HG02885 (cell line): ENCODE results near the gene NOSTRIN.
A peak's percentile ranks its signal among the peaks of the same experiment; 100 is the strongest.
"Not testable (repeated sequence)": the region's sequence is repeated elsewhere in the genome, so short reads cannot be mapped to it uniquely, and the experiment has no call there.

Source experiments
- ATAC-seq: cut with Tn5 transposase; IDR thresholded peaks from one replicate; pipeline ENCODE4 v1.9.1; 2021; ENCODE audit warnings: mild to moderate bottlenecking; ENCODE audit not compliant: unreplicated experiment, poor library complexity

Gene NOSTRIN

GRCh38 chr2:168870824-168871223 lies 68.4 kb downstream of the NOSTRIN start:
- not testable (repeated sequence) for ATAC-seq

GRCh38 chr2:168874368-168875054 lies 72.1 kb downstream of the NOSTRIN start:
- no peak for ATAC-seq

GRCh38 chr2:168882163-168882562 lies 79.7 kb downstream of the NOSTRIN start:
- not testable (repeated sequence) for ATAC-seq

- ATAC-seq, result no peak
Measured at GRCh38 chr2:168884975-168885374, 82.5 kb downstream of the NOSTRIN start.

- no peak for ATAC-seq
Measured at GRCh38 chr2:168889635-168890005, 87.2 kb downstream of the NOSTRIN start.

GRCh38 chr2:168890006-168890782 lies 87.8 kb downstream of the NOSTRIN start, which contains the start of gene SPC25:
TSS of gene SPC25 (minus strand) at chr2:168890430. CDS start at chr2:168889519, 911 bp downstream.
- peak; percentile 100 for ATAC-seq

GRCh38 chr2:168892327-168892726 lies 89.9 kb downstream of the NOSTRIN start:
- ATAC-seq, result no peak

GRCh38 chr2:168894101-168894500 lies 91.7 kb downstream of the NOSTRIN start:
- no peak for ATAC-seq

GRCh38 chr2:168894720-168895119 lies 92.3 kb downstream of the NOSTRIN start:
- no peak for ATAC-seq

- no peak for ATAC-seq
Measured at GRCh38 chr2:168895771-168896170, 93.3 kb downstream of the NOSTRIN start.

- ATAC-seq, result no peak
Measured at GRCh38 chr2:168896783-168897182, 94.3 kb downstream of the NOSTRIN start.

- ATAC-seq, result no peak
Measured at GRCh38 chr2:168897449-168897848, 95.0 kb downstream of the NOSTRIN start.

GRCh38 chr2:168901003-168901402 lies 98.6 kb downstream of the NOSTRIN start, which contains the start of gene G6PC2:
TSS of gene G6PC2 (plus strand) at chr2:168901291. CDS start at chr2:168901332, 41 bp downstream.
- ATAC-seq, result no peak

GRCh38 chr2:168903888-168904287 lies 101.5 kb downstream of the NOSTRIN start:
- ATAC-seq, result no peak

- ATAC-seq, result no peak
Measured at GRCh38 chr2:168904358-168904757, 101.9 kb downstream of the NOSTRIN start.

GRCh38 chr2:168907940-168908662 lies 105.7 kb downstream of the NOSTRIN start:
- no peak for ATAC-seq

- no peak for ATAC-seq
Measured at GRCh38 chr2:168910330-168910729, 107.9 kb downstream of the NOSTRIN start.

- ATAC-seq, result no peak
Measured at GRCh38 chr2:168912466-168912865, 110.0 kb downstream of the NOSTRIN start.

- no peak for ATAC-seq
Measured at GRCh38 chr2:168912901-168913369, 110.5 kb downstream of the NOSTRIN start.

- ATAC-seq, result no peak
Measured at GRCh38 chr2:168913495-168913894, 111.1 kb downstream of the NOSTRIN start.
